Left lung (tissue), 10 donors: ENCODE data around the gene SPTBN1. TPM values are rescaled to one million over a fixed set of nuclear protein-coding genes. Genes with fewer than 3 reads are reported as not detected.
A peak's percentile ranks its signal among the peaks of the same experiment; 100 is the strongest.

ENCODE experiments used
- ATAC-seq: fragments of 200-7000 bp; cut with Tn5 transposase; one replicate; pipeline ENCODE4 v1.9.1; 2020; ENCODE audit warnings: moderate library complexity
- DNase-seq, 4 donors: peaks; one replicate each; pipeline ENCODE4 v3.0.0-alpha.2; 2013 to 2020
- H3K27ac ChIP-seq, 2 donors: fragments of 200-600 bp; sonication (generic) in 1 of 2; one replicate each; pipeline versions ENCODE4 v1.5.0 to v1.8.0; 2020 to 2021
- H3K27me3 ChIP-seq, 2 donors: fragments of 200-600 bp; sonication (generic) in 1 of 2; one replicate each; pipeline versions ENCODE4 v1.5.0 to v1.8.0; 2020 to 2021
- H3K36me3 ChIP-seq, 2 donors: fragments of 200-600 bp; sonication (generic) in 1 of 2; one replicate each; pipeline versions ENCODE4 v1.5.0 to v1.8.0; 2020 to 2021
- H3K4me1 ChIP-seq, 2 donors: fragments of 200-600 bp; one replicate each; pipeline ENCODE4 v1.8.0; 2021
- H3K4me3 ChIP-seq, 2 donors: fragments of 200-600 bp; sonication (generic) in 1 of 2; one replicate each; pipeline versions ENCODE4 v1.5.0 to v1.8.0; 2020 to 2021; ENCODE audit warnings: mild to moderate bottlenecking in 1 of 2
- H3K9me3 ChIP-seq, 2 donors: fragments of 200-600 bp; sonication (generic) in 1 of 2; one replicate each; pipeline versions ENCODE4 v1.5.0 to v1.8.0; 2020 to 2021
- intact Hi-C, 2 donors: fragments of 100-400 bp; cut with DNase I; formaldehyde crosslinking; loops; one replicate each; pipeline versions ENCODE4 v1.11.2 to v1.14.2; 2022
- polyA plus RNA-seq, 6 donors: library from polyadenylated mRNA; unstranded; fragments of 120-200 nt; gene quantifications; one replicate each; pipeline ENCODE4 v1.2.1, GENCODE V29; 2013; ENCODE audit not compliant: insufficient read length in 6 of 6
- total RNA-seq, 2 donors: library from RNA; stranded (reverse); fragmentation: NEBNext Ultra II Directional; extraction: Animal tissue kit (Norgen Biotek cat#: 25700); gene quantifications; one replicate each; pipeline ENCODE4 v1.2.1, GENCODE V29; 2021
- TF ChIP-seq, protein P1 (sequence below), 2 donors: fragments of 200-600 bp; sonication (generic) in 1 of 2; IDR thresholded peaks; one replicate each; pipeline versions ENCODE4 v1.5.0 to v1.8.0; 2021; ENCODE audit warnings: antibody characterized with exemption in 2 of 2
- donor health status: DM: no; HTN: yes; CAD: no.
- donor health status: DM: no; HTN: no; CAD: no.

Gene SPTBN1
- total and polyA plus RNA-seq, 8 donors: 441 to 578 (median 543) TPM

- intact Hi-C loops: no loop called here
- Histone ChIP-seq H3K27me3 (no peaks in the 10 kb centered on the region), H3K9me3 (no peaks in the 10 kb centered on the region), H3K27ac (peak overlapping the region; percentile 29 to 78), H3K4me3 (no peak overlapping the region), H3K4me1 (peaks cover 32 to 88% of the 10 kb centered on the region in 2 donors), H3K36me3 (peaks cover 0 to 11% of the 10 kb centered on the region in 2 donors)
- DNase-seq: no peak
- no peak for ATAC-seq
- TF ChIP-seq, protein P1, sequence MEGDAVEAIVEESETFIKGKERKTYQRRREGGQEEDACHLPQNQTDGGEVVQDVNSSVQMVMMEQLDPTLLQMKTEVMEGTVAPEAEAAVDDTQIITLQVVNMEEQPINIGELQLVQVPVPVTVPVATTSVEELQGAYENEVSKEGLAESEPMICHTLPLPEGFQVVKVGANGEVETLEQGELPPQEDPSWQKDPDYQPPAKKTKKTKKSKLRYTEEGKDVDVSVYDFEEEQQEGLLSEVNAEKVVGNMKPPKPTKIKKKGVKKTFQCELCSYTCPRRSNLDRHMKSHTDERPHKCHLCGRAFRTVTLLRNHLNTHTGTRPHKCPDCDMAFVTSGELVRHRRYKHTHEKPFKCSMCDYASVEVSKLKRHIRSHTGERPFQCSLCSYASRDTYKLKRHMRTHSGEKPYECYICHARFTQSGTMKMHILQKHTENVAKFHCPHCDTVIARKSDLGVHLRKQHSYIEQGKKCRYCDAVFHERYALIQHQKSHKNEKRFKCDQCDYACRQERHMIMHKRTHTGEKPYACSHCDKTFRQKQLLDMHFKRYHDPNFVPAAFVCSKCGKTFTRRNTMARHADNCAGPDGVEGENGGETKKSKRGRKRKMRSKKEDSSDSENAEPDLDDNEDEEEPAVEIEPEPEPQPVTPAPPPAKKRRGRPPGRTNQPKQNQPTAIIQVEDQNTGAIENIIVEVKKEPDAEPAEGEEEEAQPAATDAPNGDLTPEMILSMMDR (IDR thresholded peaks at IDR 0.05): no peak
These were observed 134.3 kb downstream of the SPTBN1 start for GRCh38 chr2:54590216-54591120.

DNA sequence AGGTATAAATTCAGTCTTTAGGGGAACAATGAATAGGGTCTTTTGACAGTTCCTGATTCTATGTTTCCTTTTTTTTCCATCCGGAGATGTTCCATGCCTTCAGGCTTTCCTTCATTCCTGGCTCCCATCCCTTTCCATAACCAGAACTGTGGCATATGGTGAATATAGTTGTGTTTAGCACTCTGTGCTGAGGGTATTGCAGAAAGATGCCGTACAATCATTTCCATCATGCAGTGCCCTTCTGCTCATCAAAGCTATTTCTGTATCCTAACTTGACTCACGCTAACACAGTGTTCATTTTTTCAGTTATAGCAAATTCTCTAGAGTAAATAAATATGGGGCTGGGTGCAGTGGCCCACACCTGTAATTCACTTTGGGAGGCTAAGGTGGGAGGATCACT lies 135.4 kb downstream of the SPTBN1 start:
- H3K36me3 ChIP-seq: peaks cover 0 to 11% of the 10 kb centered on the region in 2 donors
- ATAC-seq (no peak), DNase-seq (no peak)
- intact Hi-C loops: no loop called here
- H3K4me1 ChIP-seq: peaks cover 30 to 88% of the 10 kb centered on the region in 2 donors
- no peaks in the 10 kb centered on the region for H3K27me3 ChIP-seq
- TF ChIP-seq, protein P1 (IDR thresholded peaks at IDR 0.05): no peak
- H3K4me3 ChIP-seq: no peak overlapping the region
- H3K27ac ChIP-seq: peak overlapping the region in 1 of 2 donors; percentile 78
- H3K9me3 ChIP-seq: no peaks in the 10 kb centered on the region

- peaks cover 36 to 90% of the 10 kb centered on the region in 2 donors for H3K4me1 ChIP-seq
- DNase-seq (no peak), ATAC-seq (no peak)
- no peaks in the 10 kb centered on the region for H3K27me3 ChIP-seq
- TF ChIP-seq, protein P1 (IDR thresholded peaks at IDR 0.05): no peak
- no peaks in the 10 kb centered on the region for H3K9me3 ChIP-seq
- intact Hi-C loops: no loop called here
- no peak overlapping the region for H3K4me3 ChIP-seq
- peaks cover 0 to 11% of the 10 kb centered on the region in 2 donors for H3K36me3 ChIP-seq
- H3K27ac ChIP-seq: peak overlapping the region in 1 of 2 donors; percentile 42
These were observed 137.1 kb downstream of the SPTBN1 start for GRCh38 chr2:54593249-54593648.

GRCh38 chr2:54594048-54594447 lies 137.9 kb downstream of the SPTBN1 start:
- intact Hi-C loops: no loop called here
- DNase-seq: no peak
- TF ChIP-seq, protein P1 (IDR thresholded peaks at IDR 0.05): no peak
- no peaks in the 10 kb centered on the region for H3K27me3 ChIP-seq
- H3K36me3 ChIP-seq: peaks cover 0 to 17% of the 10 kb centered on the region in 2 donors
- no peak overlapping the region for H3K4me3 ChIP-seq
- ATAC-seq: no peak
- no peak overlapping the region for H3K27ac ChIP-seq
- H3K4me1 ChIP-seq: peaks cover 36 to 91% of the 10 kb centered on the region in 2 donors
- no peaks in the 10 kb centered on the region for H3K9me3 ChIP-seq

- no peaks in the 10 kb centered on the region for H3K9me3 ChIP-seq
- H3K27me3 ChIP-seq: no peaks in the 10 kb centered on the region
- no peak for DNase-seq
- intact Hi-C loops: no loop called here
- H3K4me1 ChIP-seq: peaks cover 27 to 91% of the 10 kb centered on the region in 2 donors
- H3K4me3 ChIP-seq: no peak overlapping the region
- peak overlapping the region in 1 of 2 donors; percentile 78 for H3K27ac ChIP-seq
- ATAC-seq: peak; percentile 8
- TF ChIP-seq, protein P1 (IDR thresholded peaks at IDR 0.05): no peak
- H3K36me3 ChIP-seq: peaks cover 0 to 29% of the 10 kb centered on the region in 2 donors
These were observed 139.2 kb downstream of the SPTBN1 start for GRCh38 chr2:54595161-54595803.
